LoVo (cell line): ENCODE measurements around the gene ARX.

Source experiments
- DNase-seq: peaks from one replicate; pipeline ENCODE4 v3.0.0-alpha.2; 2016; ENCODE audit warnings: low spot score

ARX gene

GRCh38 chrX:25015486-25016360, at the start of gene ARX:
Gene ARX (minus strand): TSS chrX:25015965. CDS start chrX:25015737, 228 bp downstream.
- DNase-seq, result no peak

- no peak for DNase-seq
These were observed 43.5 kb upstream of the ARX start for GRCh38 chrX:25059273-25059672.

GRCh38 chrX:25052798-25053534, 37.2 kb upstream of the ARX start:
- no peak for DNase-seq

GRCh38 chrX:25049971-25050370, 34.2 kb upstream of the ARX start:
- no peak for DNase-seq

GRCh38 chrX:25049357-25049756, 33.6 kb upstream of the ARX start:
- DNase-seq, result no peak

GRCh38 chrX:25048178-25048577, 32.4 kb upstream of the ARX start:
- DNase-seq, result no peak

GRCh38 chrX:25043192-25043591, 27.4 kb upstream of the ARX start:
- DNase-seq, result no peak

- no peak for DNase-seq
These were observed 23.3 kb upstream of the ARX start for GRCh38 chrX:25039036-25039435.

GRCh38 chrX:25034889-25035288, 19.1 kb upstream of the ARX start:
- no peak for DNase-seq

- no peak for DNase-seq
These were observed 13.6 kb upstream of the ARX start for GRCh38 chrX:25029288-25029825.

- DNase-seq, result no peak
These were observed 13.0 kb upstream of the ARX start for GRCh38 chrX:25028726-25029125.

- DNase-seq, result no peak
These were observed 10.8 kb upstream of the ARX start for GRCh38 chrX:25026576-25026975.

GRCh38 chrX:25025615-25026014, 9.8 kb upstream of the ARX start:
- DNase-seq, result no peak

GRCh38 chrX:25023908-25024307, 8.1 kb upstream of the ARX start:
- DNase-seq, result no peak

- no peak for DNase-seq
These were observed 6.9 kb upstream of the ARX start for GRCh38 chrX:25022499-25023325.

- DNase-seq, result no peak
These were observed 5.2 kb upstream of the ARX start for GRCh38 chrX:25020905-25021449.

GRCh38 chrX:25020391-25020904, 4.7 kb upstream of the ARX start:
- DNase-seq, result no peak

- DNase-seq, result no peak
These were observed 4.1 kb upstream of the ARX start for GRCh38 chrX:25019707-25020390.

- DNase-seq, result no peak
These were observed 2.9 kb upstream of the ARX start for GRCh38 chrX:25018682-25019081.

- no peak for DNase-seq
These were observed 2.0 kb upstream of the ARX start for GRCh38 chrX:25017667-25018247.
